WERI-Rb-1 (cell line): ENCODE measurements around the gene MDM4.
A peak's percentile ranks its signal among the peaks of the same experiment; 100 is the strongest.

ENCODE experiments used
- DNase-seq: peaks from one replicate; pipeline ENCODE4 v3.0.0-alpha.2; 2020
- H3K27ac ChIP-seq: fragments of 250-450 bp; sonication (Bioruptor Pico); 2 replicates; pipeline ENCODE4 v1.5.1; 2020; ENCODE audit warnings: mild to moderate bottlenecking, moderate library complexity
- H3K27me3 ChIP-seq: fragments of 250-450 bp; sonication (Bioruptor Pico); 2 replicates; pipeline ENCODE4 v1.5.1; 2021; ENCODE audit warnings: mild to moderate bottlenecking, low read depth, moderate library complexity; ENCODE audit not compliant: insufficient read depth, severe bottlenecking
- H3K36me3 ChIP-seq: fragments of 250-450 bp; sonication (Bioruptor Pico); 2 replicates; pipeline ENCODE4 v1.5.1; 2020; ENCODE audit warnings: mild to moderate bottlenecking, moderate library complexity
- H3K4me3 ChIP-seq: 2 replicates; pipeline ENCODE4 v1.5.1; 2011; ENCODE audit warnings: low read depth, mild to moderate bottlenecking, control low read depth, low read length
- H3K9me3 ChIP-seq: fragments of 250-450 bp; sonication (Bioruptor Pico); 2 replicates; pipeline ENCODE4 v1.5.1; 2021; ENCODE audit warnings: mild to moderate bottlenecking, moderate library complexity; ENCODE audit not compliant: severe bottlenecking
- CTCF ChIP-seq: IDR thresholded peaks from 2 replicates; pipeline ENCODE4 v1.5.1; 2011; ENCODE audit warnings: low read depth, mild to moderate bottlenecking, control low read depth, inconsistent platforms, low read length

Gene MDM4

GRCh38 chr1:204591473-204592090, 75.4 kb downstream of the MDM4 start:
- peak overlapping the region; percentile 90 for H3K27ac ChIP-seq
- peaks cover 3% of the 10 kb centered on the region for H3K9me3 ChIP-seq
- no peak for TF ChIP-seq CTCF
- no peak for DNase-seq
- H3K27me3 ChIP-seq: no peaks in the 10 kb centered on the region
- no peak overlapping the region for H3K4me3 ChIP-seq
- H3K36me3 ChIP-seq: no peaks in the 10 kb centered on the region

- Histone ChIP-seq H3K27ac (peak overlapping the region; percentile 90), H3K27me3 (no peaks in the 10 kb centered on the region), H3K36me3 (no peaks in the 10 kb centered on the region), H3K4me3 (peak overlapping the region; percentile 15), H3K9me3 (no peaks in the 10 kb centered on the region)
- TF ChIP-seq CTCF: peak; percentile 23; the same call in 1 of the 2 replicates
- DNase-seq: peak; percentile 95
Measured at GRCh38 chr1:204592246-204592948, 76.2 kb downstream of the MDM4 start.

- no peak for DNase-seq
- no peaks in the 10 kb centered on the region for H3K27me3 ChIP-seq
- H3K9me3 ChIP-seq: no peaks in the 10 kb centered on the region
Measured at GRCh38 chr1:204598319-204598969, 82.2 kb downstream of the MDM4 start.

GRCh38 chr1:204599098-204599497, 82.9 kb downstream of the MDM4 start:
- Histone ChIP-seq H3K27ac (peak overlapping the region; percentile 7), H3K36me3 (no peaks in the 10 kb centered on the region), H3K4me3 (no peak overlapping the region), H3K27me3 (no peaks in the 10 kb centered on the region), H3K9me3 (no peaks in the 10 kb centered on the region)
- DNase-seq: peak; percentile 54
- no peak for TF ChIP-seq CTCF

More at GRCh38 chr1:204598319-204598969, 82.2 kb downstream of the MDM4 start:
- no peak for TF ChIP-seq CTCF
- Histone ChIP-seq H3K4me3 (no peak overlapping the region), H3K27ac (peak overlapping the region; percentile 7), H3K36me3 (no peaks in the 10 kb centered on the region)

- DNase-seq: no peak
- no peaks in the 10 kb centered on the region for H3K27me3 ChIP-seq
- H3K4me3 ChIP-seq: no peak overlapping the region
- H3K36me3 ChIP-seq: no peaks in the 10 kb centered on the region
- H3K9me3 ChIP-seq: no peaks in the 10 kb centered on the region
- TF ChIP-seq CTCF: no peak
- peak overlapping the region; percentile 1; the same call in 1 of the 2 replicates for H3K27ac ChIP-seq
Measured at GRCh38 chr1:204599596-204599995, 83.4 kb downstream of the MDM4 start.
